SJCRH30 (cell line): Measurements from ENCODE around the gene KCNJ6. TPM values are rescaled to one million over a fixed set of nuclear protein-coding genes. Genes with fewer than 3 reads are reported as not detected.
A peak's percentile ranks its signal among the peaks of the same experiment; 100 is the strongest.

Experiments
- DNase-seq, 2 experiments: peaks; one replicate each; pipeline ENCODE4 v3.0.0-alpha.2; 2015 to 2020
- H3K27ac ChIP-seq: fragments of 250-450 bp; sonication (Bioruptor Pico); 2 replicates; pipeline ENCODE4 v1.5.1; 2020; ENCODE audit warnings: mild to moderate bottlenecking, moderate library complexity
- H3K27me3 ChIP-seq: fragments of 250-450 bp; sonication (Bioruptor Pico); 2 replicates; pipeline ENCODE4 v1.5.1; 2020; ENCODE audit warnings: mild to moderate bottlenecking, moderate library complexity
- H3K36me3 ChIP-seq: fragments of 250-450 bp; sonication (Bioruptor Pico); 2 replicates; pipeline ENCODE4 v1.5.1; 2020; ENCODE audit warnings: mild to moderate bottlenecking, moderate library complexity
- H3K4me1 ChIP-seq: fragments of 250-450 bp; sonication (Bioruptor Pico); 2 replicates; pipeline ENCODE4 v1.5.1; 2020; ENCODE audit warnings: mild to moderate bottlenecking, moderate library complexity
- H3K4me3 ChIP-seq: fragments of 250-450 bp; sonication (Bioruptor Pico); 2 replicates; pipeline ENCODE4 v1.5.1; 2020; ENCODE audit warnings: mild to moderate bottlenecking, moderate library complexity
- H3K9me3 ChIP-seq: fragments of 250-450 bp; sonication (Bioruptor Pico); replicated peaks from 2 replicates; pipeline ENCODE4 v1.5.1; 2020; ENCODE audit warnings: mild to moderate bottlenecking, moderate library complexity
- total RNA-seq: library from RNA; depleted of rRNA; stranded (reverse); fragments of >200 nt; shearing (Covaris generic); gene quantifications from 2 replicates; pipeline ENCODE4 v1.2.3, GENCODE V29; 2014

The KCNJ6 gene
- total RNA-seq, 1 experiment from 2014 or later = not detected

GRCh38 chr21:37704751-37705150 lies 211.5 kb downstream of the KCNJ6 start:
- Histone ChIP-seq H3K27ac (no peak overlapping the region), H3K9me3 (no peaks in the 10 kb centered on the region), H3K27me3 (no peaks in the 10 kb centered on the region), H3K4me1 (no peaks in the 10 kb centered on the region), H3K4me3 (no peak overlapping the region), H3K36me3 (no peaks in the 10 kb centered on the region)
- no peak for DNase-seq

- H3K9me3 ChIP-seq = no peaks in the 10 kb centered on the region
- no peaks in the 10 kb centered on the region for H3K4me1 ChIP-seq
- no peak overlapping the region for H3K4me3 ChIP-seq
- no peaks in the 10 kb centered on the region for H3K36me3 ChIP-seq
- no peak for DNase-seq
- H3K27me3 ChIP-seq = no peaks in the 10 kb centered on the region
- H3K27ac ChIP-seq = no peak overlapping the region
Measured at GRCh38 chr21:37702241-37702640, 214.0 kb downstream of the KCNJ6 start.

- peak; percentile 80 to 90 for DNase-seq
- Histone ChIP-seq H3K9me3 (no peaks in the 10 kb centered on the region), H3K27ac (no peak overlapping the region), H3K4me1 (no peaks in the 10 kb centered on the region; the same call in 1 of the 2 replicates), H3K27me3 (no peaks in the 10 kb centered on the region), H3K36me3 (no peaks in the 10 kb centered on the region), H3K4me3 (no peak overlapping the region)
Measured at GRCh38 chr21:37700641-37701202, 215.5 kb downstream of the KCNJ6 start.

- Histone ChIP-seq H3K4me1 (no peaks in the 10 kb centered on the region; the same call in 1 of the 2 replicates), H3K27me3 (no peaks in the 10 kb centered on the region), H3K9me3 (no peaks in the 10 kb centered on the region), H3K4me3 (no peak overlapping the region), H3K36me3 (no peaks in the 10 kb centered on the region), H3K27ac (no peak overlapping the region)
- no peak for DNase-seq
Measured at GRCh38 chr21:37699024-37699775, 217.1 kb downstream of the KCNJ6 start.

GRCh38 chr21:37696936-37697335 lies 219.3 kb downstream of the KCNJ6 start:
- Histone ChIP-seq H3K4me3 (no peak overlapping the region), H3K27ac (no peak overlapping the region), H3K27me3 (no peaks in the 10 kb centered on the region), H3K36me3 (no peaks in the 10 kb centered on the region), H3K4me1 (no peaks in the 10 kb centered on the region; the same call in 1 of the 2 replicates), H3K9me3 (no peaks in the 10 kb centered on the region)
- peak; percentile 45 to 74 for DNase-seq

GRCh38 chr21:37695111-37695510 lies 221.1 kb downstream of the KCNJ6 start:
- DNase-seq = no peak
- no peaks in the 10 kb centered on the region for H3K27me3 ChIP-seq
- no peaks in the 10 kb centered on the region for H3K9me3 ChIP-seq
- no peak overlapping the region for H3K27ac ChIP-seq
- H3K4me1 ChIP-seq = no peaks in the 10 kb centered on the region; the same call in 1 of the 2 replicates
- no peaks in the 10 kb centered on the region for H3K36me3 ChIP-seq
- no peak overlapping the region for H3K4me3 ChIP-seq

- H3K27ac ChIP-seq = no peak overlapping the region
- no peaks in the 10 kb centered on the region for H3K27me3 ChIP-seq
- H3K9me3 ChIP-seq = no peaks in the 10 kb centered on the region
- H3K4me1 ChIP-seq = no peaks in the 10 kb centered on the region
- H3K4me3 ChIP-seq = no peak overlapping the region
- H3K36me3 ChIP-seq = no peaks in the 10 kb centered on the region
- no peak for DNase-seq
Measured at GRCh38 chr21:37688952-37689659, 227.2 kb downstream of the KCNJ6 start.

GRCh38 chr21:37686991-37687810 lies 229.1 kb downstream of the KCNJ6 start:
- no peaks in the 10 kb centered on the region for H3K9me3 ChIP-seq
- H3K27ac ChIP-seq = no peak overlapping the region
- no peak for DNase-seq
- H3K36me3 ChIP-seq = no peaks in the 10 kb centered on the region
- H3K4me1 ChIP-seq = no peaks in the 10 kb centered on the region
- no peaks in the 10 kb centered on the region for H3K27me3 ChIP-seq
- H3K4me3 ChIP-seq = no peak overlapping the region

- Histone ChIP-seq H3K27me3 (no peaks in the 10 kb centered on the region), H3K4me3 (no peak overlapping the region), H3K27ac (no peak overlapping the region), H3K36me3 (no peaks in the 10 kb centered on the region), H3K4me1 (no peaks in the 10 kb centered on the region), H3K9me3 (no peaks in the 10 kb centered on the region)
- DNase-seq = no peak
Measured at GRCh38 chr21:37684547-37684946, 231.7 kb downstream of the KCNJ6 start.

- Histone ChIP-seq H3K36me3 (no peaks in the 10 kb centered on the region), H3K9me3 (no peaks in the 10 kb centered on the region), H3K4me3 (no peak overlapping the region), H3K27me3 (no peaks in the 10 kb centered on the region), H3K4me1 (no peaks in the 10 kb centered on the region), H3K27ac (no peak overlapping the region)
- DNase-seq = no peak
Measured at GRCh38 chr21:37684115-37684493, 232.2 kb downstream of the KCNJ6 start.

- Histone ChIP-seq H3K27me3 (no peaks in the 10 kb centered on the region), H3K4me3 (no peak overlapping the region), H3K36me3 (no peaks in the 10 kb centered on the region), H3K27ac (no peak overlapping the region), H3K9me3 (no peaks in the 10 kb centered on the region), H3K4me1 (no peaks in the 10 kb centered on the region)
- no peak for DNase-seq
Measured at GRCh38 chr21:37683396-37684114, 232.7 kb downstream of the KCNJ6 start.

- DNase-seq = no peak
- no peak overlapping the region for H3K4me3 ChIP-seq
- no peaks in the 10 kb centered on the region for H3K9me3 ChIP-seq
- H3K27me3 ChIP-seq = no peaks in the 10 kb centered on the region
- no peaks in the 10 kb centered on the region for H3K4me1 ChIP-seq
- no peak overlapping the region for H3K27ac ChIP-seq
- H3K36me3 ChIP-seq = no peaks in the 10 kb centered on the region
Measured at GRCh38 chr21:37682966-37683365, 233.3 kb downstream of the KCNJ6 start.

GRCh38 chr21:37677006-37677405 lies 239.3 kb downstream of the KCNJ6 start:
- DNase-seq = no peak
- H3K4me1 ChIP-seq = no peaks in the 10 kb centered on the region
- no peaks in the 10 kb centered on the region for H3K9me3 ChIP-seq
- no peaks in the 10 kb centered on the region for H3K27me3 ChIP-seq
- no peak overlapping the region for H3K27ac ChIP-seq
- H3K4me3 ChIP-seq = no peak overlapping the region
- H3K36me3 ChIP-seq = no peaks in the 10 kb centered on the region

- DNase-seq = peak in 1 of 2 experiments; percentile 33
- Histone ChIP-seq H3K27ac (no peak overlapping the region), H3K4me1 (no peaks in the 10 kb centered on the region), H3K36me3 (no peaks in the 10 kb centered on the region), H3K27me3 (no peaks in the 10 kb centered on the region), H3K4me3 (no peak overlapping the region), H3K9me3 (no peaks in the 10 kb centered on the region)
Measured at GRCh38 chr21:37675202-37675801, 241.0 kb downstream of the KCNJ6 start.
